HCT116 (cell line): ENCODE results near the gene DAPK1. TPM values are rescaled to one million over a fixed set of nuclear protein-coding genes. Genes with fewer than 3 reads are reported as not detected.

Experiments
- ATAC-seq: fragments of 200-7000 bp; cut with Tn5 transposase; 2 replicates; pipeline ENCODE4 v1.9.1; 2020; ENCODE audit warnings: mild to moderate bottlenecking, moderate library complexity
- BruUV-seq: library from RNA; stranded (reverse); fragments of 400-500 nt; replicated peaks from 2 replicates; lab custom pipeline; 2021; lab: Mats Ljungman, UMichigan
- CTCF ChIA-PET: fragments of 300-600 bp; sonication (Branson Sonifier 250); formaldehyde crosslinking; loops from one replicate; lab custom pipeline; 2021; ENCODE audit warnings: antibody characterized with exemption; lab: Charles Lee
- POLR2A ChIA-PET: fragments of 300-600, 350-600 bp; sonication (Branson Sonifier 250); formaldehyde crosslinking; loops from one replicate; lab custom pipeline; 2021; ENCODE audit warnings: antibody characterized with exemption; lab: Charles Lee
- RAD21 ChIA-PET, 2 experiments: fragments of 300-600 bp; sonication (Branson Sonifier 250); formaldehyde crosslinking; loops; one replicate each; lab custom pipeline; 2023; ENCODE audit warnings: low total read pairs in 2 of 2; ENCODE audit not compliant: uncharacterized antibody in 2 of 2, unreplicated experiment in 2 of 2, low non-redundant PET in 1 of 2; lab: Charles Lee
- DNase-seq: peaks from one replicate; pipeline ENCODE4 v3.0.0-alpha.2; 2010; ENCODE audit warnings: low read depth, low spot score
- H2AFZ ChIP-seq: fragments of 200-600 bp; shearing (Covaris generic), sonication (generic); 2 replicates; pipeline ENCODE4 v1.6.1; 2017; ENCODE audit warnings: low read depth, mixed run types, mixed read lengths, antibody characterized with exemption, low read length; ENCODE audit not compliant: poor library complexity, severe bottlenecking
- H3K27ac ChIP-seq: 2 replicates; pipeline ENCODE4 v1.5.1; 2012; ENCODE audit warnings: low read depth, low read length
- H3K27me3 ChIP-seq: fragments of 200-600 bp; sonication (generic); 2 replicates; pipeline ENCODE4 v1.6.1; 2016; ENCODE audit warnings: mixed run types, low read length, mixed read lengths; ENCODE audit not compliant: insufficient read depth
- H3K36me3 ChIP-seq, 2 experiments: fragments of 200-500 bp in 1 of 2; fragments of 200-600 bp in 1 of 2; sonication (Bioruptor generic) in 1 of 2; sonication (generic) in 1 of 2; 2 replicates each; pipeline versions ENCODE4 v1.5.1 to v1.6.1; 2014 to 2016; ENCODE audit warnings: low read length in 2 of 2, inconsistent platforms in 1 of 2, mixed read lengths in 1 of 2, mixed run types in 1 of 2; ENCODE audit not compliant: insufficient read depth in 2 of 2, control insufficient read depth in 1 of 2
- H3K4me1 ChIP-seq, 2 experiments: fragments of 200-600 bp in 1 of 2; sonication (generic) in 1 of 2; 2 replicates each; pipeline versions ENCODE4 v1.5.1 to v1.6.1; 2012 to 2017; ENCODE audit warnings: low read length in 2 of 2, inconsistent platforms in 1 of 2, mild to moderate bottlenecking in 1 of 2, mixed read lengths in 1 of 2, mixed run types in 1 of 2, moderate library complexity in 1 of 2; ENCODE audit not compliant: insufficient read depth in 2 of 2, control insufficient read depth in 1 of 2
- H3K4me2 ChIP-seq: fragments of 200-600 bp; sonication (generic); 2 replicates; pipeline ENCODE4 v1.6.1; 2017; ENCODE audit warnings: mixed run types, low read length, mixed read lengths
- H3K4me3 ChIP-seq, 2 experiments: fragments of 200-600 bp in 1 of 2; sonication (generic) in 1 of 2; replicated peaks in 1 of 2; 2 replicates each; pipeline ENCODE4 v1.5.1; 2011 to 2016; ENCODE audit warnings: low read length in 2 of 2, control low read depth in 1 of 2, low read depth in 1 of 2, mild to moderate bottlenecking in 1 of 2, mixed read lengths in 1 of 2, mixed run types in 1 of 2
- H3K79me2 ChIP-seq: fragments of 200-600 bp; sonication (generic); 2 replicates; pipeline ENCODE4 v1.6.1; 2017; ENCODE audit warnings: mild to moderate bottlenecking, mixed run types, low read length, moderate library complexity, mixed read lengths; ENCODE audit not compliant: insufficient read depth
- H3K9ac ChIP-seq: fragments of 200-600 bp; sonication (generic); 2 replicates; pipeline ENCODE4 v1.6.1; 2016; ENCODE audit warnings: low read length, mixed read lengths
- H3K9me2 ChIP-seq: fragments of 200-600 bp; sonication (generic), shearing (Covaris generic); 2 replicates; pipeline ENCODE4 v1.6.1; 2017; ENCODE audit warnings: mixed run types, mild to moderate bottlenecking, moderate library complexity; ENCODE audit not compliant: insufficient read depth
- H3K9me3 ChIP-seq, 2 experiments: fragments of 200-500 bp in 1 of 2; fragments of 200-600 bp in 1 of 2; sonication (Bioruptor generic) in 1 of 2; sonication (generic) in 1 of 2; 2 replicates each; pipeline ENCODE4 v1.6.1; 2014 to 2017; ENCODE audit warnings: low read length in 2 of 2, mixed read lengths in 2 of 2, inconsistent platforms in 1 of 2, low read depth in 1 of 2, mild to moderate bottlenecking in 1 of 2, mixed run types in 1 of 2, moderate library complexity in 1 of 2; ENCODE audit not compliant: control insufficient read depth in 1 of 2, insufficient read depth in 1 of 2
- H4K20me1 ChIP-seq: fragments of 200-600 bp; sonication (generic), shearing (Covaris generic); 2 replicates; pipeline ENCODE4 v1.6.1; 2017; ENCODE audit warnings: mixed run types, mild to moderate bottlenecking, moderate library complexity; ENCODE audit not compliant: insufficient read depth
- CBX3 ChIP-seq: IDR thresholded peaks from 2 replicates; pipeline ENCODE4 v1.6.1; 2012; ENCODE audit warnings: low read depth
- CEBPB ChIP-seq: IDR thresholded peaks from 2 replicates; pipeline ENCODE4 v1.6.1; 2012; ENCODE audit warnings: low read depth
- EGR1 ChIP-seq: IDR thresholded peaks from 2 replicates; pipeline ENCODE4 v1.6.1; 2012; ENCODE audit warnings: low read depth
- ELF1 ChIP-seq: IDR thresholded peaks from 2 replicates; pipeline ENCODE4 v1.6.1; 2012; ENCODE audit warnings: low read depth, borderline replicate concordance
- EZH2 ChIP-seq: fragments of 200-600 bp; sonication (generic); IDR thresholded peaks from 2 replicates; pipeline ENCODE4 v1.6.1; 2017; ENCODE audit warnings: antibody characterized with exemption, mixed run types
- EZH2phosphoT487 ChIP-seq: fragments of 200-600 bp; IDR thresholded peaks from 2 replicates; pipeline ENCODE4 v1.6.1; 2018; ENCODE audit warnings: antibody characterized with exemption, borderline replicate concordance
- FOSL1 ChIP-seq: IDR thresholded peaks from 2 replicates; pipeline ENCODE4 v1.6.1; 2012; ENCODE audit warnings: low read depth
- JUND ChIP-seq: IDR thresholded peaks from 2 replicates; pipeline ENCODE4 v1.6.1; 2012
- POLR2A ChIP-seq: IDR thresholded peaks from 2 replicates; pipeline ENCODE4 v1.7.0; 2011; ENCODE audit warnings: borderline replicate concordance; ENCODE audit not compliant: insufficient read depth, insufficient read length; ENCODE audit errors: extremely low read depth
- SIN3A ChIP-seq: IDR thresholded peaks from 2 replicates; pipeline ENCODE4 v1.6.1; 2012; ENCODE audit warnings: low read depth
- SP1 ChIP-seq: IDR thresholded peaks from 2 replicates; pipeline ENCODE4 v1.6.1; 2012; ENCODE audit warnings: low read depth
- SRF ChIP-seq: IDR thresholded peaks from 2 replicates; pipeline ENCODE4 v1.6.1; 2012; ENCODE audit warnings: low read depth
- TCF7L2 ChIP-seq: IDR thresholded peaks from 2 replicates; pipeline ENCODE4 v1.7.0; 2011; ENCODE audit warnings: borderline replicate concordance, inconsistent platforms; ENCODE audit not compliant: insufficient read depth, insufficient read length; ENCODE audit errors: extremely low read depth
- ZFX ChIP-seq: fragments of 450-650 bp; IDR thresholded peaks from 2 replicates; pipeline ENCODE4 v1.6.1; 2017
- intact Hi-C: fragments of 100-400 bp; cut with micrococcal nuclease; formaldehyde crosslinking; loops from 2 replicates; pipeline ENCODE4 v1.10.0; 2022
- total RNA-seq: library from RNA; stranded (reverse); gene quantifications from one replicate; pipeline ENCODE4 v1.2.1, GENCODE V29; 2021; ENCODE audit not compliant: unreplicated experiment
- TF ChIP-seq, protein P1 (sequence below), 3 experiments: fragments of 200-600 bp in 1 of 3; sonication (generic) in 1 of 3; IDR thresholded peaks in 2 of 3; conservative IDR thresholded peaks in 1 of 3; 2 replicates each; pipeline ENCODE4 v1.5.1; 2012 to 2017; ENCODE audit warnings: low read depth in 2 of 3, low read length in 2 of 3, antibody characterized with exemption in 1 of 3, borderline replicate concordance in 1 of 3, control low read depth in 1 of 3, mild to moderate bottlenecking in 1 of 3, mixed read lengths in 1 of 3, mixed run types in 1 of 3, moderate library complexity in 1 of 3; ENCODE audit not compliant: insufficient read depth in 1 of 3
- TF ChIP-seq, protein P2 (sequence below): IDR thresholded peaks from 2 replicates; pipeline ENCODE4 v1.6.1; 2012
- TF ChIP-seq, protein P3 (sequence below): IDR thresholded peaks from 2 replicates; pipeline ENCODE4 v1.6.1; 2012

DAPK1 gene
- total RNA-seq, 1 experiment from 2014 or later, result 5.6 TPM

DNA sequence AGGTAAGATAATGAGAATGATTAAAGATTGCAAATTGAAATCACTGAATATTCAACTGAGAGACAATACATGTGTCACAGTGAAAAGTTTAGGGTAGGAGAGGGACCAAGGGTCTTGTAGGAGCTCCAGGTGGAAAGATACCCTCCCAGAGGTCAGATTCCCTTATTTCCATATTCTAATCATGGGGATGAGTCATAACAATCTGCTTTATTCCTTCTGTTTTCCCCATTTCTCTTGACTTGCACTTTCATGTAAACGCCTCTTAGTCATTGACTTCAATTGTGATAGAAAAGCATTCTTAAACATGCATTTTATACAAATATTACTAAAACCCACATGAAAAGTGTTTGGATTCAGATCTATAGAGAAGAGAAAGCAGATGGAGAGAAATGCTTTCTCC, 147.0 kb downstream of the DAPK1 start:
- Histone ChIP-seq H3K9ac (no peak overlapping the region), H2AFZ (no peak overlapping the region), H3K36me3 (no peaks in the 10 kb centered on the region), H4K20me1 (no peaks in the 10 kb centered on the region), H3K9me2 (no peaks in the 10 kb centered on the region), H3K27ac (no peak overlapping the region), H3K9me3 (no peaks in the 10 kb centered on the region), H3K27me3 (no peaks in the 10 kb centered on the region), H3K4me1 (no peaks in the 10 kb centered on the region)
- DNase-seq (no peak), ATAC-seq (no peak)
- CTCF ChIA-PET, result no interaction called here
- intact Hi-C loops, result no loop called here
- POLR2A ChIA-PET, result no interaction called here
- RAD21 ChIA-PET, result no interaction called here
- no peak for TF ChIP-seq SRF
- TF ChIP-seq SP1, result no peak
- no peak for TF ChIP-seq EZH2
- TF ChIP-seq EZH2phosphoT487, result no peak
- no peak for TF ChIP-seq FOSL1
- TF ChIP-seq, protein P1, sequence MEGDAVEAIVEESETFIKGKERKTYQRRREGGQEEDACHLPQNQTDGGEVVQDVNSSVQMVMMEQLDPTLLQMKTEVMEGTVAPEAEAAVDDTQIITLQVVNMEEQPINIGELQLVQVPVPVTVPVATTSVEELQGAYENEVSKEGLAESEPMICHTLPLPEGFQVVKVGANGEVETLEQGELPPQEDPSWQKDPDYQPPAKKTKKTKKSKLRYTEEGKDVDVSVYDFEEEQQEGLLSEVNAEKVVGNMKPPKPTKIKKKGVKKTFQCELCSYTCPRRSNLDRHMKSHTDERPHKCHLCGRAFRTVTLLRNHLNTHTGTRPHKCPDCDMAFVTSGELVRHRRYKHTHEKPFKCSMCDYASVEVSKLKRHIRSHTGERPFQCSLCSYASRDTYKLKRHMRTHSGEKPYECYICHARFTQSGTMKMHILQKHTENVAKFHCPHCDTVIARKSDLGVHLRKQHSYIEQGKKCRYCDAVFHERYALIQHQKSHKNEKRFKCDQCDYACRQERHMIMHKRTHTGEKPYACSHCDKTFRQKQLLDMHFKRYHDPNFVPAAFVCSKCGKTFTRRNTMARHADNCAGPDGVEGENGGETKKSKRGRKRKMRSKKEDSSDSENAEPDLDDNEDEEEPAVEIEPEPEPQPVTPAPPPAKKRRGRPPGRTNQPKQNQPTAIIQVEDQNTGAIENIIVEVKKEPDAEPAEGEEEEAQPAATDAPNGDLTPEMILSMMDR (IDR thresholded peaks at IDR 0.05 in 2 of 3, conservative IDR thresholded peaks at IDR 0.05 in 1 of 3; ENCODE audit: borderline replicate concordance in 1 of 3, insufficient read depth in 1 of 3, low read depth in 2 of 3, low read length in 2 of 3), result no peak
- TF ChIP-seq ZFX, result no peak
- TF ChIP-seq, protein P2, sequence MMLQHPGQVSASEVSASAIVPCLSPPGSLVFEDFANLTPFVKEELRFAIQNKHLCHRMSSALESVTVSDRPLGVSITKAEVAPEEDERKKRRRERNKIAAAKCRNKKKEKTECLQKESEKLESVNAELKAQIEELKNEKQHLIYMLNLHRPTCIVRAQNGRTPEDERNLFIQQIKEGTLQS, result no peak
- no peak for TF ChIP-seq JUND
- no peak for TF ChIP-seq CBX3
- TF ChIP-seq, protein P3, sequence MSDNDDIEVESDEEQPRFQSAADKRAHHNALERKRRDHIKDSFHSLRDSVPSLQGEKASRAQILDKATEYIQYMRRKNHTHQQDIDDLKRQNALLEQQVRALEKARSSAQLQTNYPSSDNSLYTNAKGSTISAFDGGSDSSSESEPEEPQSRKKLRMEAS, result no peak
- no peak for TF ChIP-seq ELF1
- no peak for TF ChIP-seq POLR2A
- no peak for TF ChIP-seq TCF7L2
- no peak for TF ChIP-seq CEBPB
- no peak for TF ChIP-seq EGR1
- TF ChIP-seq SIN3A, result no peak
- TF ChIP-seq, all 23 proteins: peak for 0
- BruUV-seq, result no TSS peak
- Histone ChIP-seq H3K4me2 (no peak overlapping the region), H3K79me2 (no peaks in the 10 kb centered on the region), H3K4me3 (no peak overlapping the region)
